Measurements from ENCODE around the gene ABCC3. TPM values are rescaled to one million over a fixed set of nuclear protein-coding genes. Genes with fewer than 3 reads are reported as not detected.

ABCC3 gene
- total RNA-seq, 2 donors from 2014 or later = 0.22 to 0.91 TPM

DNA sequence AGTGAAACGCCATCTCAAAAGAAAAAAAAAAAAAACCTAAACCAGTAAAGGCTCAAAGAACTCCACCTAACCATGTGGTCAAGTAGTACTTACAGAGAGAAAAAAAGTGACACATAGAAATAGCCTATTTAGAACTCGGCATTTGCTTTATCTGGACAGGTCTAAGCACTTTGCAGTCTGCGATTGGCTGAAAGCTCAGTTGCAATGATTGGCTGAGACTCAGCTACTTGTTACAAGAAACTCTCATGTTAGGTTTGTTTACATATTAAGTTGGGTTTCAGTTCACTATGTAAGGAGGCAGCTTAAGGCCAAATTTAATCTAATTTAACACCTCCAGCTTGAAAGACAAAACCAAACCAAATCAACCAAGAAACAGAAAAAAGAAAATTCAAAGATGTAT lies 19.1 kb downstream of the ABCC3 start:
- H3K27me3 Mint-ChIP-seq (ENCODE audit: insufficient read depth) = peaks cover 2% of the 10 kb centered on the region
- 89 to 100% methylated on average over 1 to 2 of the region's 3 CpGs for WGBS, 2 experiments (ENCODE audit: insufficient coverage in 1 of 2, insufficient read length in 1 of 2)
- Histone ChIP-seq H3K36me3 (ENCODE audit: control insufficient read depth, insufficient read depth, low read length) (no peaks in the 10 kb centered on the region), H3K4me3 (ENCODE audit: low read length) (no peak overlapping the region), H3K9me3 (ENCODE audit: control insufficient read depth, low read length) (peaks cover 7% of the 10 kb centered on the region), H3K27me3 (ENCODE audit: control insufficient read depth, insufficient read depth, low read length, poor library complexity, severe bottlenecking) (no peaks in the 10 kb centered on the region), H3K4me1 (ENCODE audit: control insufficient read depth, insufficient read depth, low read length) (no peaks in the 10 kb centered on the region), H3K27ac (ENCODE audit: low read depth, low read length) (no peak overlapping the region), H3K9ac (ENCODE audit: extremely low read depth, low read length, poor library complexity, severe bottlenecking) (no peak overlapping the region)
- H3K36me3 Mint-ChIP-seq (ENCODE audit: low read depth) = no peaks in the 10 kb centered on the region
- TF ChIP-seq, protein P1, sequence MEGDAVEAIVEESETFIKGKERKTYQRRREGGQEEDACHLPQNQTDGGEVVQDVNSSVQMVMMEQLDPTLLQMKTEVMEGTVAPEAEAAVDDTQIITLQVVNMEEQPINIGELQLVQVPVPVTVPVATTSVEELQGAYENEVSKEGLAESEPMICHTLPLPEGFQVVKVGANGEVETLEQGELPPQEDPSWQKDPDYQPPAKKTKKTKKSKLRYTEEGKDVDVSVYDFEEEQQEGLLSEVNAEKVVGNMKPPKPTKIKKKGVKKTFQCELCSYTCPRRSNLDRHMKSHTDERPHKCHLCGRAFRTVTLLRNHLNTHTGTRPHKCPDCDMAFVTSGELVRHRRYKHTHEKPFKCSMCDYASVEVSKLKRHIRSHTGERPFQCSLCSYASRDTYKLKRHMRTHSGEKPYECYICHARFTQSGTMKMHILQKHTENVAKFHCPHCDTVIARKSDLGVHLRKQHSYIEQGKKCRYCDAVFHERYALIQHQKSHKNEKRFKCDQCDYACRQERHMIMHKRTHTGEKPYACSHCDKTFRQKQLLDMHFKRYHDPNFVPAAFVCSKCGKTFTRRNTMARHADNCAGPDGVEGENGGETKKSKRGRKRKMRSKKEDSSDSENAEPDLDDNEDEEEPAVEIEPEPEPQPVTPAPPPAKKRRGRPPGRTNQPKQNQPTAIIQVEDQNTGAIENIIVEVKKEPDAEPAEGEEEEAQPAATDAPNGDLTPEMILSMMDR (conservative IDR thresholded peaks at IDR 0.05) = no peak
- DNase-seq = no peak
- peaks cover 16% of the 10 kb centered on the region for H3K9me3 Mint-ChIP-seq
- H3K27ac Mint-ChIP-seq = no peak overlapping the region
- no peak overlapping the region for H3K4me3 Mint-ChIP-seq
- peaks cover 6% of the 10 kb centered on the region for H3K4me1 Mint-ChIP-seq

GRCh38 chr17:50656509-50656908 lies 21.8 kb downstream of the ABCC3 start:
- H3K36me3 Mint-ChIP-seq (ENCODE audit: low read depth) = no peaks in the 10 kb centered on the region
- no peak overlapping the region for H3K4me3 Mint-ChIP-seq
- no peaks in the 10 kb centered on the region for H3K36me3 ChIP-seq (ENCODE audit: control insufficient read depth, insufficient read depth, low read length)
- DNase-seq = peak; percentile 81
- H3K9ac ChIP-seq (ENCODE audit: extremely low read depth, low read length, poor library complexity, severe bottlenecking) = no peak overlapping the region
- H3K27me3 Mint-ChIP-seq (ENCODE audit: insufficient read depth) = peaks cover 2% of the 10 kb centered on the region
- H3K4me1 Mint-ChIP-seq = peaks cover 16% of the 10 kb centered on the region
- TF ChIP-seq, protein P1 (conservative IDR thresholded peaks at IDR 0.05) = no peak
- peaks cover 16% of the 10 kb centered on the region for H3K9me3 Mint-ChIP-seq
- H3K9me3 ChIP-seq (ENCODE audit: control insufficient read depth, low read length) = peaks cover 7% of the 10 kb centered on the region
- H3K27me3 ChIP-seq (ENCODE audit: control insufficient read depth, insufficient read depth, low read length, poor library complexity, severe bottlenecking) = no peaks in the 10 kb centered on the region
- WGBS, 2 experiments (ENCODE audit: insufficient coverage in 1 of 2, insufficient read length in 1 of 2) = 70 to 77% methylated on average over 2 to 5 of the region's 5 CpGs
- peak overlapping the region; percentile 76 for H3K27ac Mint-ChIP-seq
- peaks cover 6% of the 10 kb centered on the region for H3K4me1 ChIP-seq (ENCODE audit: control insufficient read depth, insufficient read depth, low read length)
- no peak overlapping the region for H3K4me3 ChIP-seq (ENCODE audit: low read length)
- H3K27ac ChIP-seq (ENCODE audit: low read depth, low read length) = no peak overlapping the region

GRCh38 chr17:50657054-50657453 lies 22.4 kb downstream of the ABCC3 start:
- no peaks in the 10 kb centered on the region for H3K27me3 ChIP-seq (ENCODE audit: control insufficient read depth, insufficient read depth, low read length, poor library complexity, severe bottlenecking)
- H3K36me3 Mint-ChIP-seq (ENCODE audit: low read depth) = no peaks in the 10 kb centered on the region
- peaks cover 14% of the 10 kb centered on the region for H3K9me3 Mint-ChIP-seq
- no peak overlapping the region for H3K27ac Mint-ChIP-seq
- TF ChIP-seq, protein P1 (conservative IDR thresholded peaks at IDR 0.05) = no peak
- H3K9ac ChIP-seq (ENCODE audit: extremely low read depth, low read length, poor library complexity, severe bottlenecking) = no peak overlapping the region
- H3K9me3 ChIP-seq (ENCODE audit: control insufficient read depth, low read length) = peaks cover 7% of the 10 kb centered on the region
- peaks cover 2% of the 10 kb centered on the region for H3K27me3 Mint-ChIP-seq (ENCODE audit: insufficient read depth)
- DNase-seq = no peak
- H3K4me3 Mint-ChIP-seq = no peak overlapping the region
- no peaks in the 10 kb centered on the region for H3K36me3 ChIP-seq (ENCODE audit: control insufficient read depth, insufficient read depth, low read length)
- H3K27ac ChIP-seq (ENCODE audit: low read depth, low read length) = no peak overlapping the region
- H3K4me1 ChIP-seq (ENCODE audit: control insufficient read depth, insufficient read depth, low read length) = peaks cover 6% of the 10 kb centered on the region
- H3K4me1 Mint-ChIP-seq = peaks cover 22% of the 10 kb centered on the region
- no peak overlapping the region for H3K4me3 ChIP-seq (ENCODE audit: low read length)
- WGBS, 2 experiments (ENCODE audit: insufficient coverage in 1 of 2, insufficient read length in 1 of 2) = 96% methylated on average over 7 of the region's 7 CpGs; no CpG with 5 or more reads in 1 of the 2 experiments
